HCT116 (cell line): ENCODE measurements around the gene TYMS. TPM values are rescaled to one million over a fixed set of nuclear protein-coding genes. Genes with fewer than 3 reads are reported as not detected.

Experiments
- ATAC-seq: fragments of 200-7000 bp; cut with Tn5 transposase; 2 replicates; pipeline ENCODE4 v1.9.1; 2020; ENCODE audit warnings: mild to moderate bottlenecking, moderate library complexity
- BruUV-seq: library from RNA; stranded (reverse); fragments of 400-500 nt; replicated peaks from 2 replicates; lab custom pipeline; 2021; lab: Mats Ljungman, UMichigan
- CTCF ChIA-PET: fragments of 300-600 bp; sonication (Branson Sonifier 250); formaldehyde crosslinking; loops from one replicate; lab custom pipeline; 2021; ENCODE audit warnings: antibody characterized with exemption; lab: Charles Lee
- POLR2A ChIA-PET: fragments of 300-600, 350-600 bp; sonication (Branson Sonifier 250); formaldehyde crosslinking; loops from one replicate; lab custom pipeline; 2021; ENCODE audit warnings: antibody characterized with exemption; lab: Charles Lee
- RAD21 ChIA-PET, 2 experiments: fragments of 300-600 bp; sonication (Branson Sonifier 250); formaldehyde crosslinking; loops; one replicate each; lab custom pipeline; 2023; ENCODE audit warnings: low total read pairs in 2 of 2; ENCODE audit not compliant: uncharacterized antibody in 2 of 2, unreplicated experiment in 2 of 2, low non-redundant PET in 1 of 2; lab: Charles Lee
- DNase-seq: peaks from one replicate; pipeline ENCODE4 v3.0.0-alpha.2; 2010; ENCODE audit warnings: low read depth, low spot score
- H2AFZ ChIP-seq: fragments of 200-600 bp; shearing (Covaris generic), sonication (generic); 2 replicates; pipeline ENCODE4 v1.6.1; 2017; ENCODE audit warnings: low read depth, mixed run types, mixed read lengths, antibody characterized with exemption, low read length; ENCODE audit not compliant: poor library complexity, severe bottlenecking
- H3K27ac ChIP-seq: 2 replicates; pipeline ENCODE4 v1.5.1; 2012; ENCODE audit warnings: low read depth, low read length
- H3K27me3 ChIP-seq: fragments of 200-600 bp; sonication (generic); 2 replicates; pipeline ENCODE4 v1.6.1; 2016; ENCODE audit warnings: mixed run types, low read length, mixed read lengths; ENCODE audit not compliant: insufficient read depth
- H3K36me3 ChIP-seq, 2 experiments: fragments of 200-500 bp in 1 of 2; fragments of 200-600 bp in 1 of 2; sonication (Bioruptor generic) in 1 of 2; sonication (generic) in 1 of 2; 2 replicates each; pipeline versions ENCODE4 v1.5.1 to v1.6.1; 2014 to 2016; ENCODE audit warnings: low read length in 2 of 2, inconsistent platforms in 1 of 2, mixed read lengths in 1 of 2, mixed run types in 1 of 2; ENCODE audit not compliant: insufficient read depth in 2 of 2, control insufficient read depth in 1 of 2
- H3K4me1 ChIP-seq, 2 experiments: fragments of 200-600 bp in 1 of 2; sonication (generic) in 1 of 2; 2 replicates each; pipeline versions ENCODE4 v1.5.1 to v1.6.1; 2012 to 2017; ENCODE audit warnings: low read length in 2 of 2, inconsistent platforms in 1 of 2, mild to moderate bottlenecking in 1 of 2, mixed read lengths in 1 of 2, mixed run types in 1 of 2, moderate library complexity in 1 of 2; ENCODE audit not compliant: insufficient read depth in 2 of 2, control insufficient read depth in 1 of 2
- H3K4me2 ChIP-seq: fragments of 200-600 bp; sonication (generic); 2 replicates; pipeline ENCODE4 v1.6.1; 2017; ENCODE audit warnings: mixed run types, low read length, mixed read lengths
- H3K4me3 ChIP-seq, 2 experiments: fragments of 200-600 bp in 1 of 2; sonication (generic) in 1 of 2; replicated peaks in 1 of 2; 2 replicates each; pipeline ENCODE4 v1.5.1; 2011 to 2016; ENCODE audit warnings: low read length in 2 of 2, control low read depth in 1 of 2, low read depth in 1 of 2, mild to moderate bottlenecking in 1 of 2, mixed read lengths in 1 of 2, mixed run types in 1 of 2
- H3K79me2 ChIP-seq: fragments of 200-600 bp; sonication (generic); 2 replicates; pipeline ENCODE4 v1.6.1; 2017; ENCODE audit warnings: mild to moderate bottlenecking, mixed run types, low read length, moderate library complexity, mixed read lengths; ENCODE audit not compliant: insufficient read depth
- H3K9ac ChIP-seq: fragments of 200-600 bp; sonication (generic); 2 replicates; pipeline ENCODE4 v1.6.1; 2016; ENCODE audit warnings: low read length, mixed read lengths
- H3K9me2 ChIP-seq: fragments of 200-600 bp; sonication (generic), shearing (Covaris generic); 2 replicates; pipeline ENCODE4 v1.6.1; 2017; ENCODE audit warnings: mixed run types, mild to moderate bottlenecking, moderate library complexity; ENCODE audit not compliant: insufficient read depth
- H3K9me3 ChIP-seq, 2 experiments: fragments of 200-500 bp in 1 of 2; fragments of 200-600 bp in 1 of 2; sonication (Bioruptor generic) in 1 of 2; sonication (generic) in 1 of 2; 2 replicates each; pipeline ENCODE4 v1.6.1; 2014 to 2017; ENCODE audit warnings: low read length in 2 of 2, mixed read lengths in 2 of 2, inconsistent platforms in 1 of 2, low read depth in 1 of 2, mild to moderate bottlenecking in 1 of 2, mixed run types in 1 of 2, moderate library complexity in 1 of 2; ENCODE audit not compliant: control insufficient read depth in 1 of 2, insufficient read depth in 1 of 2
- H4K20me1 ChIP-seq: fragments of 200-600 bp; sonication (generic), shearing (Covaris generic); 2 replicates; pipeline ENCODE4 v1.6.1; 2017; ENCODE audit warnings: mixed run types, mild to moderate bottlenecking, moderate library complexity; ENCODE audit not compliant: insufficient read depth
- CBX3 ChIP-seq: IDR thresholded peaks from 2 replicates; pipeline ENCODE4 v1.6.1; 2012; ENCODE audit warnings: low read depth
- EGR1 ChIP-seq: IDR thresholded peaks from 2 replicates; pipeline ENCODE4 v1.6.1; 2012; ENCODE audit warnings: low read depth
- EZH2 ChIP-seq: fragments of 200-600 bp; sonication (generic); IDR thresholded peaks from 2 replicates; pipeline ENCODE4 v1.6.1; 2017; ENCODE audit warnings: antibody characterized with exemption, mixed run types
- POLR2AphosphoS5 ChIP-seq: IDR thresholded peaks from 2 replicates; pipeline ENCODE4 v1.6.1; 2011; ENCODE audit warnings: mild to moderate bottlenecking, low read depth, low read length, moderate library complexity
- RAD21 ChIP-seq: IDR thresholded peaks from 2 replicates; pipeline ENCODE4 v1.6.1; 2012; ENCODE audit warnings: low read depth, mild to moderate bottlenecking
- SP1 ChIP-seq: IDR thresholded peaks from 2 replicates; pipeline ENCODE4 v1.6.1; 2012; ENCODE audit warnings: low read depth
- SRF ChIP-seq: IDR thresholded peaks from 2 replicates; pipeline ENCODE4 v1.6.1; 2012; ENCODE audit warnings: low read depth
- ZFX ChIP-seq: fragments of 450-650 bp; IDR thresholded peaks from 2 replicates; pipeline ENCODE4 v1.6.1; 2017
- ZNF274 ChIP-seq: fragments of 200-500 bp; sonication (Bioruptor generic); IDR thresholded peaks from 2 replicates; pipeline ENCODE4 v1.6.1; 2014; ENCODE audit warnings: mild to moderate bottlenecking, low read depth, low read length, inconsistent platforms
- intact Hi-C: fragments of 100-400 bp; cut with micrococcal nuclease; formaldehyde crosslinking; loops from 2 replicates; pipeline ENCODE4 v1.10.0; 2022
- total RNA-seq: library from RNA; stranded (reverse); gene quantifications from one replicate; pipeline ENCODE4 v1.2.1, GENCODE V29; 2021; ENCODE audit not compliant: unreplicated experiment
- TF ChIP-seq, protein P1 (sequence below): IDR thresholded peaks from 2 replicates; pipeline ENCODE4 v1.6.1; 2012; ENCODE audit warnings: low read depth
- TF ChIP-seq, protein P2 (sequence below), 3 experiments: fragments of 200-600 bp in 1 of 3; sonication (generic) in 1 of 3; IDR thresholded peaks in 2 of 3; conservative IDR thresholded peaks in 1 of 3; 2 replicates each; pipeline ENCODE4 v1.5.1; 2012 to 2017; ENCODE audit warnings: low read depth in 2 of 3, low read length in 2 of 3, antibody characterized with exemption in 1 of 3, borderline replicate concordance in 1 of 3, control low read depth in 1 of 3, mild to moderate bottlenecking in 1 of 3, mixed read lengths in 1 of 3, mixed run types in 1 of 3, moderate library complexity in 1 of 3; ENCODE audit not compliant: insufficient read depth in 1 of 3
- TF ChIP-seq, protein P3 (sequence below): IDR thresholded peaks from 2 replicates; pipeline ENCODE4 v1.6.1; 2012

The TYMS gene
- total RNA-seq, 1 experiment from 2014 or later: 245 TPM

DNA sequence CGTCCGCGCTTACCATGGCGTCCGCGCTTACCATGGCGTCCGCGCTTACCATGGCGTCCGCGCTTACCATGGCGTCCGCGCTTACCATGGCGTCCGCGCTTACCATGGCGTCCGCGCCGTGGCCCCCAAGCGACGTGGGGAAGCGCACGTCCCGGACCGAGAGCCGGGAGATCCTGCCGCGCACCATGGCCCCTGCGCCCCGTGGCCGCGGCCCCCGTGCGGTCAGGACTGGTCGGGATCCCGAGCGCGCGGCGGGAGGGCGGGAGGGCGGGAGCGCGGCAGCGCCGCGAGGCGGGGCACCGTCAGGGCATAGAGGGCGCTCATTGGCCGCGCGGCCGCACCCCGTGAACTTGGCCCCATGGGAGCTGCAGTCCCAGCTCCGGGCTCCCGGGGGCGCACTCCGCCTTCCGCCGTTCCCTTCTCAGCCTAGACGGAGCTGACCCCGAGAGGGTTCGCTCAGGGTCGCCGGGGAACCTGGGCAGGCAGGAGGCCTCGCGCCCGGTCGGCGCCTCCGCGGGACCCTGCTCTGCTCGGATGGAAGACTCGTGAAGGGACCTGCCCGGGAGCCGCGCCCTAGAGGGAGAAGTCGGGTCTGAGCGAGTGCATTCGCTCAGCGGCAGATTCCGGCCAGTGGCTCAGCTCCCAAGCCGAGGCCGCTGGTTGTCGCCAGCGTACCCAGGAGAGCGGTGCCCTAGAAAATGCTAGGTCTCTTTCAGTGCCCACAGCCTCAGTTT lies 55.1 kb downstream of the TYMS start, which contains the start of gene ENOSF1 (continued):
- TF ChIP-seq, protein P1, sequence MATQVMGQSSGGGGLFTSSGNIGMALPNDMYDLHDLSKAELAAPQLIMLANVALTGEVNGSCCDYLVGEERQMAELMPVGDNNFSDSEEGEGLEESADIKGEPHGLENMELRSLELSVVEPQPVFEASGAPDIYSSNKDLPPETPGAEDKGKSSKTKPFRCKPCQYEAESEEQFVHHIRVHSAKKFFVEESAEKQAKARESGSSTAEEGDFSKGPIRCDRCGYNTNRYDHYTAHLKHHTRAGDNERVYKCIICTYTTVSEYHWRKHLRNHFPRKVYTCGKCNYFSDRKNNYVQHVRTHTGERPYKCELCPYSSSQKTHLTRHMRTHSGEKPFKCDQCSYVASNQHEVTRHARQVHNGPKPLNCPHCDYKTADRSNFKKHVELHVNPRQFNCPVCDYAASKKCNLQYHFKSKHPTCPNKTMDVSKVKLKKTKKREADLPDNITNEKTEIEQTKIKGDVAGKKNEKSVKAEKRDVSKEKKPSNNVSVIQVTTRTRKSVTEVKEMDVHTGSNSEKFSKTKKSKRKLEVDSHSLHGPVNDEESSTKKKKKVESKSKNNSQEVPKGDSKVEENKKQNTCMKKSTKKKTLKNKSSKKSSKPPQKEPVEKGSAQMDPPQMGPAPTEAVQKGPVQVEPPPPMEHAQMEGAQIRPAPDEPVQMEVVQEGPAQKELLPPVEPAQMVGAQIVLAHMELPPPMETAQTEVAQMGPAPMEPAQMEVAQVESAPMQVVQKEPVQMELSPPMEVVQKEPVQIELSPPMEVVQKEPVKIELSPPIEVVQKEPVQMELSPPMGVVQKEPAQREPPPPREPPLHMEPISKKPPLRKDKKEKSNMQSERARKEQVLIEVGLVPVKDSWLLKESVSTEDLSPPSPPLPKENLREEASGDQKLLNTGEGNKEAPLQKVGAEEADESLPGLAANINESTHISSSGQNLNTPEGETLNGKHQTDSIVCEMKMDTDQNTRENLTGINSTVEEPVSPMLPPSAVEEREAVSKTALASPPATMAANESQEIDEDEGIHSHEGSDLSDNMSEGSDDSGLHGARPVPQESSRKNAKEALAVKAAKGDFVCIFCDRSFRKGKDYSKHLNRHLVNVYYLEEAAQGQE: no peak
- TF ChIP-seq ZNF274: no peak

DNA sequence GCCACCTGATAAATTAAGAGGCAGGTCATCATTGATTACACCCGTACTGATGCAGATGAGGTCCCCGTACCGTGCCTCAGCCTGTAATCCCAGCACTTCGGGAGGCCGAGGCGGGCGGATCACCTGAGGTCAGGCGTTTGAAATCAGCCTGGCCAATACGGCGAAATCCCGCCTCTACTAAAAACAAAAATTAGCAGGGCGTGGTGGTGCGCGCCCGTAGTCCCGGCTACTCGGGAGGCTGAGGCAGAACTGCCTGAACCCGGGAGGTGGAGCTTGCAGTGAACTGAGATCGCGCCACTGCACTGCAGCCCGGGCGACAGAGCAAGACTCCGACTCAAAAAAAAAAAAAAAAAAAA lies 55.7 kb downstream of the TYMS start:
- peak overlapping the region; percentile 34; the same call in 1 of the 2 replicates for H3K27ac ChIP-seq
- H3K4me1 ChIP-seq: peaks cover 2 to 12% of the 10 kb centered on the region in 2 experiments; a peak in 3 of 4 replicates
- no peak overlapping the region for H3K9ac ChIP-seq
- RAD21 ChIA-PET: interaction anchor here in 1 of 2 experiments (1.0 kb wide), 1 partner anchor 126 kb away, joined by 5 read pairs; no protein-coding TSS in a partner anchor
- no peak for TF ChIP-seq RAD21
- TF ChIP-seq, protein P2, sequence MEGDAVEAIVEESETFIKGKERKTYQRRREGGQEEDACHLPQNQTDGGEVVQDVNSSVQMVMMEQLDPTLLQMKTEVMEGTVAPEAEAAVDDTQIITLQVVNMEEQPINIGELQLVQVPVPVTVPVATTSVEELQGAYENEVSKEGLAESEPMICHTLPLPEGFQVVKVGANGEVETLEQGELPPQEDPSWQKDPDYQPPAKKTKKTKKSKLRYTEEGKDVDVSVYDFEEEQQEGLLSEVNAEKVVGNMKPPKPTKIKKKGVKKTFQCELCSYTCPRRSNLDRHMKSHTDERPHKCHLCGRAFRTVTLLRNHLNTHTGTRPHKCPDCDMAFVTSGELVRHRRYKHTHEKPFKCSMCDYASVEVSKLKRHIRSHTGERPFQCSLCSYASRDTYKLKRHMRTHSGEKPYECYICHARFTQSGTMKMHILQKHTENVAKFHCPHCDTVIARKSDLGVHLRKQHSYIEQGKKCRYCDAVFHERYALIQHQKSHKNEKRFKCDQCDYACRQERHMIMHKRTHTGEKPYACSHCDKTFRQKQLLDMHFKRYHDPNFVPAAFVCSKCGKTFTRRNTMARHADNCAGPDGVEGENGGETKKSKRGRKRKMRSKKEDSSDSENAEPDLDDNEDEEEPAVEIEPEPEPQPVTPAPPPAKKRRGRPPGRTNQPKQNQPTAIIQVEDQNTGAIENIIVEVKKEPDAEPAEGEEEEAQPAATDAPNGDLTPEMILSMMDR (IDR thresholded peaks at IDR 0.05 in 2 of 3, conservative IDR thresholded peaks at IDR 0.05 in 1 of 3; ENCODE audit: borderline replicate concordance in 1 of 3, insufficient read depth in 1 of 3, low read depth in 2 of 3, low read length in 2 of 3): no peak
- TF ChIP-seq SP1: no peak
- TF ChIP-seq ZFX: no peak
- TF ChIP-seq POLR2AphosphoS5: no peak
- TF ChIP-seq EGR1: no peak
- TF ChIP-seq, protein P3, sequence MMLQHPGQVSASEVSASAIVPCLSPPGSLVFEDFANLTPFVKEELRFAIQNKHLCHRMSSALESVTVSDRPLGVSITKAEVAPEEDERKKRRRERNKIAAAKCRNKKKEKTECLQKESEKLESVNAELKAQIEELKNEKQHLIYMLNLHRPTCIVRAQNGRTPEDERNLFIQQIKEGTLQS: no peak
- no peak for TF ChIP-seq EZH2
- no peak for TF ChIP-seq CBX3
- TF ChIP-seq SRF: no peak
- no peaks in the 10 kb centered on the region for H4K20me1 ChIP-seq
- POLR2A ChIA-PET: interaction anchor here (1.0 kb wide), 1 partner anchor 126 kb away, joined by 4 read pairs; no protein-coding TSS in a partner anchor
- no TSS peak for BruUV-seq
- no peak overlapping the region for H3K4me3 ChIP-seq
- intact Hi-C loops: loop anchor here (5.0 kb wide), 1 partner anchor 56 kb away; the partner anchor contains the start of gene TYMS
- H2AFZ ChIP-seq: no peak overlapping the region
- peaks cover 40% of the 10 kb centered on the region for H3K79me2 ChIP-seq
- H3K9me3 ChIP-seq: no peaks in the 10 kb centered on the region
- peaks cover 2 to 5% of the 10 kb centered on the region in 2 experiments; a peak in 1 of 4 replicates for H3K36me3 ChIP-seq
- peak overlapping the region; percentile 35; the same call in 1 of the 2 replicates for H3K4me2 ChIP-seq
- no peak for DNase-seq
- ATAC-seq: no peak
- CTCF ChIA-PET: interaction anchor here (0.7 to 1.5 kb wide), 7 partner anchors 8 to 128 kb away, joined by 3 to 19 read pairs (median 4); no protein-coding TSS in a partner anchor
- H3K9me2 ChIP-seq: no peaks in the 10 kb centered on the region
- no peaks in the 10 kb centered on the region for H3K27me3 ChIP-seq
